Activated CD4-positive, alpha-beta T cell treated with anti-CD3 and anti-CD28 coated beads for 24 hours (primary cell): ENCODE results near the gene CMSS1.

Source experiments
- DNase-seq, 2 donors: peaks; one replicate each; pipeline ENCODE4 v3.0.0-alpha.2; 2020; ENCODE audit warnings: low read depth in 2 of 2

Gene CMSS1

DNA sequence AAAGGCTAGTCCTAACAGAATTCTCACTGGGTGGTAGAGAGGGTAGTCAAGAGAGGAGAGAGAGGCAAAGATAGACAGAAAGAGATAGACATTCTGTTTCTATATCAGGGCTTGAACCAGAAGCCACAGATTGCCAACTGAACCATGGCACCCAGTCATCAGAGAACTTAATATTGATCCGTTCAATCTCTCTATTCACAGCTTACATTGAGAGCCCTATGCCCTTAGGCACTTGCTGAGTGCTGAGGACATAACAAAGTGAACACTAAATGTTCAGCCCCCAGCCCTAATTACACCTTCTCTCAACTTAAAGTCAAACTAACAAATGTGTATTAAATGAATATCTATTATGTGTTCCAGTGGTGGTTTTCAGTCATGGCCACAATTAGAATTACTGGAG lies 172.5 kb downstream of the CMSS1 start:
- no peak for DNase-seq

DNA sequence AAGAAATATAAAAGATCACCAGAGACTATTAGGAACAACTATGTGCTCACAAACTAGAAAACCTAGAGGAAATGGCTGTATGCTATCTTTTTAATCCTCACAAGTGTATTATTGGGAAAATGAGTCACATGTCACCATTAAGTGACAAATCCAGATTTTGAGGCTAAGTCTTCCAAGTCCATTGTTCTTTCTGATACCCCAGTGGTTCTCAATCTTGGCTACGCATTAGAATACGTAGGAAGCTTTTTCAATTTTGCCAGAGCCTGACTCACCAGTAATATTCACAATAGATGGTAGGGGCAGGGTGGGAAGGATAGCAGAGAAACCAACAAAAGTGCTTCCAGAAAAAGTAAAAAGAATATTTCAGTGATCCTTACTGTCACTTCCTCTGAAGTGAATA lies 179.6 kb downstream of the CMSS1 start:
- DNase-seq, result no peak

DNA sequence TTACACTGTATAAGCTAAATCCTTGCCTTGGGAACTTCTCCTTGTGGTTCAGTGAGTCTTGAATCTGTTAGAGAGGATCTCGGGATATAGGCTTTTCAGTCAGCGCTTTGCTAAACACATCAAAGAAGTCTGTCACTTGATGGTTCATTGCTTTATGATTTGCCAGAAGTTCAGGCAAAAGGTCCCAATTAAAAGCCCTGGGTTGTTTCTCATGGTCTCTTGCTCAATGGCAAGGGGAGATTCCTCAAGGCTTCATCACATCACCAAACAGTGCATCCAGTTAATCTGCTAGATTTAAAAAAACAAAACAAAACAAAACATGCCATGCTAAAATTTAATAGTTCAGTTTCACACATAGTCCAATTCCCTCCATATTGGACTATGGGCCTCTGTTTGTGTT lies 181.9 kb downstream of the CMSS1 start:
- DNase-seq, result no peak

DNA sequence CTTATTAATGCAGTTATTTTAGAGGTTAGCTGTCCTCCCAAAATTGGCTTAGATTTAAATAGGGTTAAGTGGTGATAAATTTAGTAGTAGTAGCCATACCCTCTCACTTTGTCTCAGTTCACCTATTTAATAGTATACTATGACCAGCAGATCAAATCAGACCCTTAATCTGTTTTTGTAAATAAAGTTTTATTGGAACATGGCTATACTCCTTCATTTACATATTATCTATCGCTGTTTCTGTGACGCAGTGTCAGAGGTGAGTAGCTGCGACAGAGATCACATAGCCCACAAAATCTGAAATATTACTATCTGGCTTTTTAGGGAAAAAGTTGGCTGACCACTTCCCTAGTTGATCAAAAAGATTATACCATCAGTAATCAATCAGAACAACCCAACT lies 183.4 kb downstream of the CMSS1 start:
- DNase-seq, result no peak

DNA sequence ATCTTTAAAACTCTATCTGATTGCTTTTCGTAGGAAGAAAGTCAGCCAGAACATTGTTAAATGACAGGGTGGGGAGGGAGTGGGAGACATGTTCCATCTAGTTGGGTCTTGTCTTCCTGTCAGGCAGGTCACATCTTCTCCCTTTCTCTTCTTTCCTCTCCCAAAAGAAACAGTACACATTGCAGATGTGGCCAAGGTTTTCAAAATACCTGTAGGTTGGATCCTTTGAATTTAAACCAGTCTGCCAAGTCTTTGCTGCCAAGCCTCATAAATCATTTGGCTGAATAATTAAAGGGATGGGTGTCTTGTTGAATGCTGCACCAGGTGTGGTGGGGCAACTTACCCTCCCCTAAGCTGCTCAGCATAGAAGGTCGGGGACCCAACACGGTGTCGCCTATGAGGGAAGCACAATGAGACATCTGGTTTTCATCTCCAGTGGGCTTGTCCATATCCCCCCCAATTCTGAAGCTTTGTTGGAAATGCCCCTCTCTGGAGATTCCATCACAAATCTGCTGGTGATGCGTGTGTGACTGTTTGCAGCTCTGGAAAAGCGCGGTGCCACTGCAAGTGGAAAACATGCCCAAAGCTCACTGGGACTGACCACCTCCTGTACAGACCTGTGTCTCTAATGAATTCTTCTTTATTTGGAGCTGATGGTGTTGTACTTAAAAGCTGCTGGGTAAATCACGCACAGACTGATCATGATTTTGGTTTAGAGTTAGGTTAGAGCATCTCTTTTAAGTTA lies 184.0 kb downstream of the CMSS1 start:
- DNase-seq, result no peak

DNA sequence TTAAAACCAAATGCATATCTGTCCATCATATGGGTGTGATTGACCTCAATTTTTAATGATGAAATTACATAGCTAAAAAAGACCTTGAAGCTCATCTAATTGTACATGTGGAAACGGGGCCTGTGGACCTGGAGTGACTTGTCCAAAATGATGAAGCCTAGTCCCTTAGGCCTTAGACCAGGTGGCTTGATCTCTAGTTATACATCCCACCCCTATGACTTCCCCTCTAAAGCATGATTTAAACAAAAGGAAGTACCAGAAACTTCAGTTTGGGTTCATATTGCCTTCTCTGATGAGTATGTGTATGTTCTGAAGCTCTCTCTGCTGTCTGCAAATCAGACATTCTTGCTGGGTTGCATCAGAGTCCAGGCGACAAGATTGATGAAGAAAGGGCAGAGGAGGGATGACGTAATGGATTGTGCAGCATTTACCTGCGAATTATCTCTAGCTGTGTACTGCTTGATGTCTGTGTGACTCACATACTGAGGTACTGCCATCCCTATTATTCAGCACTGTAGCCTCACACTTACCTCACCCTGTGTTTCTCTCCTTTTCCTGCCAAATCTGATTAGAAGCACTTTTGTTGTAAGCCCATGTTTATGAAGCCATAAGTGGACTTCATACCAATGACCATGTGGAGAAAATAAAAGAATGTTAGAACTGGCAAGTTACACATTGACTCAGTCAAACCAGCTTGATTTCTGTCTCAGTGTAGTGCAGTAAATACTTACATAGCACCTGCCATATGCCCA lies 185.1 kb downstream of the CMSS1 start:
- no peak for DNase-seq

DNA sequence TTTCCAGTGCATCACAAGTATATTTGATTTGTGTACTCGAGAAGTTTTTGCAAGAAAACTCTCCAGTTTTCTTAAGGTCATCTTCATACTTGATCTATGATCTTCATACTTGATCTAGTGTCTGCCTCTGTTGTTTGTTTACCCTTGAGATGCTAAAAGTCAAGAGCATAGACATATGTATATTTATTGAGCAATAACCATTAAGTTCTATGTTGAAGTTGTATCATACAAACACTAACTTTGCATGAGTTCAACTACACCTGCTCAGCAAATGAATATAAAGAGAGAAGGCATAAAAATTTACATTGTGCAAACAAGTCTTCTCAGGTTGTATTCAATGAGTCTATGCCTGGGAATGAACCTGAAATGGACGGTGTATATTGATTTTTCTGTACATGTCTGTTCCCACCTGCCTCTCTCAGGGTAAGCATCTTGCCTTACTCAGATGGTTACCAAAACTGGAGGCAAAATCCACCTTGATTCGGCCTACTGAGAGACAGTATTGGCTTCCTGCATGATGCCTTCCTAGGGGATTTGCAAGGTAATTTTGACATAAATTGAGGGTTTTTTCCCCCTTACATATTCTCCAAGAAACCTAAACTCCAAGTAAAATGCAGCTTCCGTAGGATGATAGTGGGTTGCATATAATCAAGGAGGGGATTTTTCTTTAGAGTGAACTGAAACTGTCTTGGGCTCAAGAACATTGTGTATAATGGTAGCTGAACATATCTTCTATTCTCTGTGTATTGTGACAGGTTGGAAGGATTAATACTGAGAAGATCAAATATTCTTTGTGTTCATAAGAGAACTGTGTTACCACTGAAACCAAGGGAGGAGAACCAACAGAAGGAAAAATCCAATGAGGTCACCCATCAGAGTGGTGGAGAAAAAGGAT lies 186.2 kb downstream of the CMSS1 start:
- no peak for DNase-seq

DNA sequence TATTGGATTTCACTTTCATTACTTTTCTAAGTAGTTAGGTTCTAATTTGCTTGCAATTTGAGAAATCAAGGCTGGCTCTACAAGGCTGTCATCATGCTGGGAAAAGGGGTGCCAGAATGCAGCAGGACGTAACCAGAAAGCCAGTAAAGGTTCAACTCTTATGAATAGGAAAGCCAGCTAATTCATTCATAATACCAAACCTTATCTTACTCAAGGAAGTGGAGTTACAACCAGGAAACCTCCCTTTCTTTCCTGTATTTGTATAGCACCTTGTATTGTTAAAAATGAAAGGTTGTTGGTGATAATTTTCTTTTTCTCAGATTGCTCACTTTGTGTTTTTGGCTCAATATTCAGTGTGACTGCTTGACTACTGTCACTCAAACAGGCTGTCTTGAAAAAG lies 187.3 kb downstream of the CMSS1 start:
- no peak for DNase-seq

DNA sequence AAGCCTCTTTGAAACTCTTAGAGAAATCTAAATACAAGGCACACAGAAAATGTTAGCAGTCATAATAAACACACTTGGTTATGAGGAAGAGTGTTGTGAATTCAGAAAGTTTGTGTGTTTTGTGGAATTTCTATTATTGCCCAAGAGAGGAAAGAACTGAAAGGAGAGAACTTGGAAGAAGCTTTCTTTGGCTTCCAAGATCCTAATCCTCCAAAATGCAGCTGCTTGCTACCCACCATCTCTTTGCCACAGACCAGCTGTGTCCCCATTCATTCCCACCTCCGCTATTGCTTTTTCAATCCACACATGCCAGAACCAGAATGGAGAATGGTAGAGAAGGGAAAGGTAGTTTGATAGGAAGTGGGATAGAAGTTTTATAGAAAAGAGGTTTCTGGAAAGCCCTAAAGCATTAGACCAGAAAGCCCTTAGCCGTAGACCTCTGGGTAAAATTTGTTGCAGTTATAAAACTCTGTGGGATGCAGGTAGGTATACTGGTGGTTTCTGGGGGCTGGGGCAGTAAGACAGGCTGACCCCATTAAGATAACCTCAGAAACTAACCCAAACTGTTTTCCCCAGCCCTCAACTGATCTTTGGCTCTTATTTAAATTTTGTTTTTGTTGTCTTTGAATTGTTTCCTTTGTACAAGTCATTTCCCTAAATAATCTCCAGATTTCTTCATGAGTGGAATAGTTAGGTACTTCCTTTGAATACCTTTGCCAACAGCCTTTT lies 188.2 kb downstream of the CMSS1 start:
- no peak for DNase-seq

DNA sequence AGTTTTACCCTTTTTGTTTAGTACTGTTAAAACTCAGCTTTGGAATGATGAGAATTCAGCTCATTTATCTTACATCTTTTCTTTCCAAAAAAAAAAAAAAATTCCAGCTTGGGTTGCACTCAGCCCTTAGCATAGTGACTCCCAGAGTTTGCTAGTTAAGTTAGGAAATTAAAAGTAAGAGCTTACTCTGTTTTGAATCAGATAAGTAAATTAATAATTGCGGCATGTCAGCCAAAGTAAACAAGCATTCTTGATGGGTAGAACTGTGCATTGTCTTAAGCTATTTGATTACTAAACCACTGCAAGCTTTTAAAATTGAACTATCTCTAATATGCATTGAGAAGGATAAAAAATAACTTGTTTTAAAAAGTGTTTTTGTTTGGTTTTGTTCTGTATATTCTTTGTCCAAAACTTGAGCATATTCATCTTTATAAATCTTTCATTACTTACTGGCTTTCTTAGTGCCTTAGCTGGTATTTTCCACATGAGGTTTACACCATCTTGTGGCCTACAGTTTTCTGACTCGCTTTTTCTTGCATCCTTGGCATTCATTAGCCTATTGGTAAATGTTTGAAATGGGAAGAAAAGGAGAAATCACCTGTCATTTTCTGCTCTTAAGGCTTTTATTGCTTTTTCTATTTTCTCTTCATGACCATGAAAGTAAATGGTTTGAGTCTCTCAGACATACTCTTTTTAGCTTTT lies 189.1 kb downstream of the CMSS1 start:
- no peak for DNase-seq

DNA sequence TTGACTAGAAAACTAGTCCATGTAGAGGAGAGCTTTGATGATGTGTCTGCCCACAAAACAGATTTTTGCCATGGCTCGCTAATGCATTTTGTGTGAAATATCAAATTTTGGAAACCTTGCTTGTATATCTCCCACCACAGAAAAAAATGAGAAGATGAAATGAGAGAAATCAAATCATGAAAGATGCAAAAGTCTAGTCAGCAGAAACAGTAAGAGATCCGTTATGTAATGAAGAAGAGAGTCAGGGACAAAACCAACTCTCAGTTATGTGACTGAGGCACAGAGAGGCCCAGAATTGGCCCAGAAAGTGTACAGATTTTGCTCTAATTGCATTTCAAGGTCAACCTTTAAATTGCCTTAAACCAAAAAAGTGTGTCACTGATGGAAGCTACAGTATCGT lies 189.7 kb downstream of the CMSS1 start:
- DNase-seq, result no peak

DNA sequence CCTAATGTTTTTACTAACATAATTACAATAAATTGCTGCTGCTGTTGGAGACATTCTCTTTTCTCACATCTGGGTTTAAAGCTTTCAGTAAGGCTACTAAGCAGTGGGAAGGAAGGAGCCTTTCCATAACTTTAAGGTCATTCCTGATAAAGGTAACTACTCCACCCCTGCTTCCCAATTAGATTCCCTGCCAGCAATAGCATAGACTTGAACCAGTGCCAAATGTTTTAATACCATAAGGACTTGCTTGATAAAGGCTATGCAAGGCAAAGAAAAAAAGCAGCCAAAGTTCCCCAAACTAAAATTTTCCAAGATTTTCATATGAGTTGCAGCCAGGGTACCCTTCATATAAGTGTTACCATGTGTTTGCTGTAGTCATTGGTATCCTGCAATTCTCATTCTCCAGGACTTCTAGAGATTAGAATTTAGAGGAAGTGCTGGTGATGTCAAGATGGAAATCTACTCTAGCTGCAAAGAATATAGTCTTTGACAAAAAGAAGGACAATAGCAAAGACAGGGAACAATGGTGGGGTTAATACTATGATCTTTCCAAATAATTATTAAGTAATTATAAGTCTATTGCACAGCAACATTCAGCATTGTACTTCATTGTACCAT lies 190.5 kb downstream of the CMSS1 start:
- no peak for DNase-seq

DNA sequence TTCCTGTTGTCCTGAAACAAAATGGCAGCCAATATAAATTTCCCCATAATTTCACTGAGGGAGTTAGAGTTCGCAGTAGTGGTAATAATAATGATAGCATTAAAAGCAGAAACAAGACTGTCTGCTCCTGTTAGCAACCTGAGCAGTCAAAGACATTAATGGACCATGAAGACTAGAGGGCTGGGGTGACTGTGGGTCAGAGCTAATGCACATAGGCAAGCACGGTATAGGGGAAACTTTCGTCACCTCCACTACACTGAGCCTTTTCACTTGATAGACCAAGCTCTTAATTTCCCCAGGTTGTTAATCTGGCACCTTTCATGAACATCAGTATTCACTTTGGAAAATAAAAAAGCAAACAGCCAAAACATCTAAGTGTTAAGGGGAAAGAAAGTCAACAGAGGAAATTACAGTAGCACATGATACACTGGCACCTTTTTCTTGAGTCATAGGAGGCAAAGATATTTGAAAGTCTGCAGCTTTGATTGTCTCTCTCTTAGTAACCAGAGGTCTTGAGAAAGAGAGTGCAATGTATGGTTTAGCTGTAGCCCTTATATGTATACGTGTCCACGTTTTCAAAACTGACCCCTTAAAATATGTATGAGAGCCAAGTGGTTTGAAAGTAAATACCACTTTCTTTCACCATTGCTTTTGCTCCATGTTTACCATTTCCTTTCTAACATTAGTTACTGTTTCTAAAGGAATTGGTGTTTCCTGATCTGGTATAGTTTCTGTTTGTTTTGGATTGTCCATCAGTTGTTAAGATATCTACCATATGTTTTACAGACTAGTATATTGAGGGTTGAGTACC lies 191.8 kb downstream of the CMSS1 start:
- DNase-seq, result no peak

DNA sequence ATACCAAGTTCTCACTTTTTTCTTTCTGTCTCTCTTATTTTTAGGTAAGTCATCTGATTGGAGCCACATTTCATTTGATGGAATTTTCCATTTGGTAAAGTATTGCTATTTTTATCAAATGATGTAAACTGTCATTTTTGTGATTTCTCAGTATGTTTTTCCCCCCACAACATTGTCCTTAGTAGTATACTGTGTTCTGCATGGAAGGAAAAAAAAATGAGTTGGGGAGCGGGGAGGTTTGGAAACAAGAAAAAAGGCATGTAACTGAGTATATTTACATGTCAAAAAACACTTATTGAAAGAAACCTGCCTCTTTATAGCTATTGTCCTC lies 192.4 kb downstream of the CMSS1 start:
- DNase-seq, result no peak

DNA sequence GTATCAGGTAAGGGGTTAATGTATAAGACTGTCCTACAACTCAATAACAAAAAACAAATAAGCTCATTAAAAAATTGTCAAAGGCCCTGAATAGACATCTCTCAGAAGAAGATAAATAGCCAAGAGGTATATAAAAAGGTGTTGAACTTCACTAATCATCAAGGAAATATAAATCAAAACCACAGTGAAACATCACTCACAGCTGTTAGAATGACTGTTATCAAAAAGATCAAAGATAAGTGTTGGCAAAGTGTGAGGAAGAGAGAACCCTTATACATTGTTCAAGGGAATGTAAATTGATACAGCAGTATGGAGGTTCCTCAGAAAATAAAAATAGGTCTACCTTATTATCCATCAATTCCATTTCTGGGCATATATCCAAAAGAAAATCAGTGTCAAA lies 201.1 kb downstream of the CMSS1 start:
- DNase-seq, result no peak

DNA sequence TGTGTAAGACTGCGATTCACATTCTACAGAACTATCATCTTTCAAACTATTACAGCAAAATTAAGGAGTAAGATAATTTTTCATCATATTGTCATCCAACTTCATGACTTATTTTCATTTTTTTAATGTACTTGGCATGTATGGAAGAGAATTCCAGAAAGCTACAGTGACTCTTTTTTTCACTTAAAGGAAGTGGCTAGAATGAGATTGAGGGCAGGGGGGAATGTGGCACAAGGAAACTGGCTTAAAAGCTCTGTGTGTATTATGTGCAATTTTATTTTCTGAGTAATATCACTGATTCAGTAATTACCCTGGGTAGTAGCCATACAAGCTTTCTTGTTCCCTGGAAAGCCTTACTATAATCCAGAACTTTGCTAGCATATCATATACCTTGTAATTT lies 202.1 kb downstream of the CMSS1 start:
- DNase-seq, result no peak

DNA sequence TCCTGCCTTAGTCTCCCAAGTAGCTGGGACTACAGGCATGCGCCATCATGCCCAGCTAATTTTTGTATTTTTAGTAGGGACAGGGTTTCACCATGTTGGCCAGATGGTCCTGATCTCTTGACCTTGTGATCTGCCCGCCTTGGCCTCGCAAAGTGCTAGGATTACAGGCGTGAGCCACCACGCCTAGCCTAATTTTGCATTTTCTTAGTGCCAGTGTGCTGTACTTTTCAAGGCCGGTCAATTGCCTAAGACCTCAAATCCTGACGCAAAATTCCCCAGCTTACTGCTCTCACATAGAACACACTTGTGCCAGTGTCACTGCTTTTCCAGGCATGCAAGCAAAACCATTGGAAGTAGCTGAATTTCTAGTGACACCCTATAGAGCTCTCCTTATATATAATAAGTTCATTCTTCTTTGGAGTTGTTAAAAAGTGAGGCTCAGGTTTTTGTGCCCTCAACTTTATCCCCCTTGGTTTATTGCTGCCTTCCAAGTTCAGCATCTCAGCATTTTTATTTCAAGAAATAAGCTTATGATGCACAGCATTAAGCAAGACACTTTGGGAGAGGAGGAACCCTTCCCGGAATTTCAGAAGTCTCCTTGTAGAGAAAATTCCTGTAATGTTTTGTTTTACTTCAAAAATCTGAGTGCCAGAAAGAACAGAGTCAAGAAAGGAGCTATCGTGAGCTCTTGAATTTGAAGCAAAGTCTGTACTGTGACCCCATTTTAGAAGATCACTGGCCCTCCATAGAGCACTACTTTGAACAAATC lies 203.4 kb downstream of the CMSS1 start:
- DNase-seq, result no peak

DNA sequence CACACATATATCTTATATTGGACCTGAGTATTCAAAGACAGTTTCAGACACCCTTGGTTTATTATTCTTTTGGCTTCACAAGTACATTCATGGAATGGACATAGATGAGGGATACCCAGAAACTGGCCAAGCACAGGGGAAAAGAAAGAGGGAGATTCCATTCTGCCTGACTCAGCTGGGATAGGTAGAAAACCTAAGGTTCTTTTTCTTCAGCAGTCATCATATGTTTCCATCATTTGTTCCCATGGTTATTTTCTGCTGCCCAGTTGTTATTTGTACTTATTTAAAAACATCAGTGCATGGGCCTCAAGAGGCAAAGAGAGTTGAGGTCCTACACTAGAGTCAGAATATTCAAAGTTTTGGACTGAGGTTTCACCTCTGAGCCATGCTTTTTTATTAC lies 204.8 kb downstream of the CMSS1 start:
- no peak for DNase-seq

DNA sequence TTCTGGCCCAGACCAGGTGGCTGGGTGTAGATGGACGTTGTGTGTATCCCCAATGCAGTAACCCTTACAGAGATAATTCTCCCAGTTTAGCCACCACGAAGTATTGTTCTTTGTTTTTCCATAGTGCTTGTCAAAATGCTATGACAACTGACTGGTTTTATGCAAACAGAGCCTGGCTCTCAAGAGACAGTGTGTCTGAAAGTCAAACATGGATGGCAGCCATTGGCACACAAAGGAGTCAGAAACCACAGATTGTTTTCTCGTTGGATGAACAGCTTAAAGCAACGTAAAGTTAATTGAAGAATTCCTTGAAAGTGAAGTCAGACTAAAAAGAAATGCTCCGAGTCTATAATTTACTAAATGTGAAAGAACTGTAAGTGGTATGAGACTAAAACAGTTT lies 205.5 kb downstream of the CMSS1 start:
- no peak for DNase-seq
